GM23338 (cell line): ENCODE data around the gene GALNT6. TPM values are rescaled to one million over a fixed set of nuclear protein-coding genes. Genes with fewer than 3 reads are reported as not detected.

Experiments used
- ATAC-seq: fragments of 200-7000 bp; cut with Tn5 transposase; 3 replicates; pipeline ENCODE4 v1.9.1; 2020
- DNase-seq: peaks from one replicate; pipeline ENCODE4 v3.0.0-alpha.2; 2015; ENCODE audit warnings: low spot score
- H2AFZ ChIP-seq: fragments of 200-600 bp; sonication (generic); 2 replicates; pipeline ENCODE4 v1.8.0; 2016; ENCODE audit warnings: antibody characterized with exemption, mild to moderate bottlenecking, moderate library complexity
- H3F3A ChIP-seq: fragments of 200-600 bp; sonication (generic); replicated peaks from 2 replicates; pipeline ENCODE4 v1.8.0; 2017; ENCODE audit warnings: antibody characterized with exemption, mixed run types, low read depth
- H3K27ac ChIP-seq: fragments of 200-600 bp; sonication (generic); 2 replicates; pipeline ENCODE4 v1.6.1; 2016; ENCODE audit warnings: low read depth
- H3K27me3 ChIP-seq: fragments of 200-600 bp; sonication (generic); 2 replicates; pipeline ENCODE4 v1.8.0; 2016; ENCODE audit warnings: mild to moderate bottlenecking, mixed run types, moderate library complexity; ENCODE audit not compliant: insufficient read depth
- H3K36me3 ChIP-seq: fragments of 200-600 bp; sonication (generic); 2 replicates; pipeline ENCODE4 v1.8.0; 2016; ENCODE audit warnings: mild to moderate bottlenecking; ENCODE audit not compliant: insufficient read depth
- H3K4me1 ChIP-seq: fragments of 200-600 bp; sonication (generic); 2 replicates; pipeline ENCODE4 v1.8.0; 2016; ENCODE audit warnings: mild to moderate bottlenecking, moderate library complexity; ENCODE audit not compliant: insufficient read depth
- H3K4me2 ChIP-seq: fragments of 200-600 bp; sonication (generic); 2 replicates; pipeline ENCODE4 v1.7.1; 2017; ENCODE audit warnings: mixed run types
- H3K4me3 ChIP-seq: fragments of 200-600 bp; sonication (generic); 2 replicates; pipeline ENCODE4 v1.6.1; 2016; ENCODE audit warnings: mixed run types
- H3K79me2 ChIP-seq: fragments of 200-600 bp; sonication (generic); replicated peaks from 2 replicates; pipeline ENCODE4 v1.8.0; 2017; ENCODE audit warnings: mild to moderate bottlenecking; ENCODE audit not compliant: insufficient read depth
- H3K9me2 ChIP-seq: fragments of 200-600 bp; sonication (generic); 2 replicates; pipeline ENCODE4 v1.8.0; 2017; ENCODE audit not compliant: insufficient read depth
- H4K20me1 ChIP-seq: fragments of 200-600 bp; sonication (generic); replicated peaks from 2 replicates; pipeline ENCODE4 v1.8.0; 2017; ENCODE audit warnings: mild to moderate bottlenecking; ENCODE audit not compliant: insufficient read depth
- H3K27ac Mint-ChIP-seq: 2 replicates; pipeline ENCODE4 v1.8.0; 2020; ENCODE audit warnings: inconsistent platforms, mild to moderate bottlenecking, moderate library complexity, mixed read lengths
- H3K27me3 Mint-ChIP-seq: 3 replicates; pipeline ENCODE4 v1.8.0; 2022; ENCODE audit warnings: low read depth, mild to moderate bottlenecking, moderate library complexity, mixed read lengths, inconsistent platforms; ENCODE audit not compliant: insufficient read depth, poor library complexity
- H3K36me3 Mint-ChIP-seq: 3 replicates; pipeline ENCODE4 v1.8.0; 2021; ENCODE audit warnings: low read depth, mild to moderate bottlenecking, inconsistent platforms, moderate library complexity, mixed read lengths
- H3K4me1 Mint-ChIP-seq: 3 replicates; pipeline ENCODE4 v1.8.0; 2020; ENCODE audit warnings: mild to moderate bottlenecking, inconsistent platforms, mixed read lengths
- H3K4me3 Mint-ChIP-seq: 3 replicates; pipeline ENCODE4 v1.8.0; 2021; ENCODE audit warnings: moderate library complexity, mild to moderate bottlenecking, inconsistent platforms, mixed read lengths
- H3K9me3 Mint-ChIP-seq: 3 replicates; pipeline ENCODE4 v1.8.0; 2020; ENCODE audit warnings: moderate library complexity, mild to moderate bottlenecking, inconsistent platforms, mixed read lengths
- CREB1 ChIP-seq: fragments of 250-450 bp; sonication (Bioruptor Pico); IDR thresholded peaks from 2 replicates; pipeline ENCODE4 v1.5.0; 2020; ENCODE audit warnings: low read depth, mild to moderate bottlenecking, moderate library complexity
- EZH2 ChIP-seq: fragments of 200-600 bp; sonication (generic); IDR thresholded peaks from one replicate; pipeline ENCODE4 v1.8.0; 2017; ENCODE audit warnings: antibody characterized with exemption, mild to moderate bottlenecking, low read depth; ENCODE audit not compliant: unreplicated experiment
- EZH2phosphoT487 ChIP-seq: fragments of 200-600 bp; sonication (generic); IDR thresholded peaks from one replicate; pipeline ENCODE4 v1.8.1; 2018; ENCODE audit warnings: antibody characterized with exemption; ENCODE audit not compliant: unreplicated experiment
- JUNB ChIP-seq: IDR thresholded peaks from one replicate; pipeline ENCODE4 v1.6.1; 2016; ENCODE audit warnings: antibody characterized with exemption; ENCODE audit not compliant: unreplicated experiment
- NANOG ChIP-seq: IDR thresholded peaks from 2 replicates; pipeline ENCODE4 v1.6.1; 2016; ENCODE audit warnings: antibody characterized with exemption, borderline replicate concordance
- ZNF114 ChIP-seq: fragments of 250-450 bp; sonication (Bioruptor Pico); IDR thresholded peaks from 2 replicates; pipeline ENCODE4 v1.5.0; 2020; ENCODE audit warnings: mild to moderate bottlenecking, moderate library complexity
- ZNF331 ChIP-seq: fragments of 250-450 bp; sonication (Bioruptor Pico); IDR thresholded peaks from 2 replicates; pipeline ENCODE4 v1.5.0; 2020; ENCODE audit warnings: low read depth, mild to moderate bottlenecking, moderate library complexity
- ZNF462 ChIP-seq: fragments of 250-450 bp; sonication (Bioruptor Pico); IDR thresholded peaks from 2 replicates; pipeline ENCODE4 v1.5.0; 2020; ENCODE audit warnings: mild to moderate bottlenecking, moderate library complexity
- polyA plus RNA-seq: library from polyadenylated mRNA; unstranded; fragments of >200 nt; fragmentation: Nextera tagmentation; extraction: Ambion mirVana; gene quantifications from 2 replicates; pipeline ENCODE4 v1.2.1, GENCODE V29; 2016
- total RNA-seq: library from RNA; depleted of rRNA; stranded (reverse); fragments of >200 nt; shearing (Covaris generic); gene quantifications from 2 replicates; pipeline ENCODE4 v1.2.3, GENCODE V29; 2014
- TF ChIP-seq, protein P1 (sequence below): IDR thresholded peaks from one replicate; pipeline ENCODE4 v1.6.1; 2018; ENCODE audit warnings: antibody characterized with exemption; ENCODE audit not compliant: unreplicated experiment
- TF ChIP-seq, protein P2 (sequence below): IDR thresholded peaks from 2 replicates; pipeline ENCODE4 v1.6.1; 2016; ENCODE audit warnings: antibody characterized with exemption
- TF ChIP-seq, protein P3 (sequence below), 2 experiments: fragments of 200-600 bp in 1 of 2; sonication (generic) in 1 of 2; conservative IDR thresholded peaks; 2 replicates each; pipeline versions ENCODE4 v1.5.1 to v1.6.1; 2016 to 2017; ENCODE audit warnings: antibody characterized with exemption in 2 of 2, low read depth in 2 of 2, mild to moderate bottlenecking in 2 of 2, moderate library complexity in 1 of 2

GALNT6 gene
- total and polyA plus RNA-seq, 2 experiments from 2014 or later = 8.1 to 18.6 TPM

GRCh38 chr12:51383269-51383905, 7.8 kb downstream of the GALNT6 start:
- Histone ChIP-seq H3K4me2 (0 out of 2 replicates have a peak overlapping the region, but pooled peaks have one; percentile 43), H2AFZ (no peak overlapping the region), H3F3A (no peaks in the 10 kb centered on the region), H3K79me2 (no peaks in the 10 kb centered on the region; the same call in 1 of the 2 replicates), H3K27me3 (no peaks in the 10 kb centered on the region), H3K27ac (no peak overlapping the region), H3K4me1 (peaks cover 38% of the 10 kb centered on the region), H4K20me1 (no peaks in the 10 kb centered on the region), H3K9me2 (no peaks in the 10 kb centered on the region; the same call in 1 of the 2 replicates), H3K36me3 (no peaks in the 10 kb centered on the region), H3K4me3 (no peak overlapping the region)
- Mint-ChIP-seq H3K36me3 (peaks cover 18% of the 10 kb centered on the region), H3K4me1 (peaks cover 48% of the 10 kb centered on the region), H3K4me3 (no peak overlapping the region), H3K27me3 (peaks cover 12% of the 10 kb centered on the region), H3K9me3 (no peaks in the 10 kb centered on the region), H3K27ac (no peak overlapping the region)
- TF ChIP-seq EZH2phosphoT487 = no peak
- TF ChIP-seq, protein P1, sequence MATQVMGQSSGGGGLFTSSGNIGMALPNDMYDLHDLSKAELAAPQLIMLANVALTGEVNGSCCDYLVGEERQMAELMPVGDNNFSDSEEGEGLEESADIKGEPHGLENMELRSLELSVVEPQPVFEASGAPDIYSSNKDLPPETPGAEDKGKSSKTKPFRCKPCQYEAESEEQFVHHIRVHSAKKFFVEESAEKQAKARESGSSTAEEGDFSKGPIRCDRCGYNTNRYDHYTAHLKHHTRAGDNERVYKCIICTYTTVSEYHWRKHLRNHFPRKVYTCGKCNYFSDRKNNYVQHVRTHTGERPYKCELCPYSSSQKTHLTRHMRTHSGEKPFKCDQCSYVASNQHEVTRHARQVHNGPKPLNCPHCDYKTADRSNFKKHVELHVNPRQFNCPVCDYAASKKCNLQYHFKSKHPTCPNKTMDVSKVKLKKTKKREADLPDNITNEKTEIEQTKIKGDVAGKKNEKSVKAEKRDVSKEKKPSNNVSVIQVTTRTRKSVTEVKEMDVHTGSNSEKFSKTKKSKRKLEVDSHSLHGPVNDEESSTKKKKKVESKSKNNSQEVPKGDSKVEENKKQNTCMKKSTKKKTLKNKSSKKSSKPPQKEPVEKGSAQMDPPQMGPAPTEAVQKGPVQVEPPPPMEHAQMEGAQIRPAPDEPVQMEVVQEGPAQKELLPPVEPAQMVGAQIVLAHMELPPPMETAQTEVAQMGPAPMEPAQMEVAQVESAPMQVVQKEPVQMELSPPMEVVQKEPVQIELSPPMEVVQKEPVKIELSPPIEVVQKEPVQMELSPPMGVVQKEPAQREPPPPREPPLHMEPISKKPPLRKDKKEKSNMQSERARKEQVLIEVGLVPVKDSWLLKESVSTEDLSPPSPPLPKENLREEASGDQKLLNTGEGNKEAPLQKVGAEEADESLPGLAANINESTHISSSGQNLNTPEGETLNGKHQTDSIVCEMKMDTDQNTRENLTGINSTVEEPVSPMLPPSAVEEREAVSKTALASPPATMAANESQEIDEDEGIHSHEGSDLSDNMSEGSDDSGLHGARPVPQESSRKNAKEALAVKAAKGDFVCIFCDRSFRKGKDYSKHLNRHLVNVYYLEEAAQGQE = no peak
- TF ChIP-seq, protein P2, sequence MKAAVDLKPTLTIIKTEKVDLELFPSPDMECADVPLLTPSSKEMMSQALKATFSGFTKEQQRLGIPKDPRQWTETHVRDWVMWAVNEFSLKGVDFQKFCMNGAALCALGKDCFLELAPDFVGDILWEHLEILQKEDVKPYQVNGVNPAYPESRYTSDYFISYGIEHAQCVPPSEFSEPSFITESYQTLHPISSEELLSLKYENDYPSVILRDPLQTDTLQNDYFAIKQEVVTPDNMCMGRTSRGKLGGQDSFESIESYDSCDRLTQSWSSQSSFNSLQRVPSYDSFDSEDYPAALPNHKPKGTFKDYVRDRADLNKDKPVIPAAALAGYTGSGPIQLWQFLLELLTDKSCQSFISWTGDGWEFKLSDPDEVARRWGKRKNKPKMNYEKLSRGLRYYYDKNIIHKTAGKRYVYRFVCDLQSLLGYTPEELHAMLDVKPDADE = no peak
- no peak for TF ChIP-seq JUNB
- no peak for TF ChIP-seq ZNF114 (CRISPR knock-in tag)
- no peak for TF ChIP-seq CREB1 (CRISPR knock-in tag)
- TF ChIP-seq EZH2 = no peak
- TF ChIP-seq ZNF462 (CRISPR knock-in tag) = no peak
- TF ChIP-seq NANOG = no peak
- TF ChIP-seq, protein P3, sequence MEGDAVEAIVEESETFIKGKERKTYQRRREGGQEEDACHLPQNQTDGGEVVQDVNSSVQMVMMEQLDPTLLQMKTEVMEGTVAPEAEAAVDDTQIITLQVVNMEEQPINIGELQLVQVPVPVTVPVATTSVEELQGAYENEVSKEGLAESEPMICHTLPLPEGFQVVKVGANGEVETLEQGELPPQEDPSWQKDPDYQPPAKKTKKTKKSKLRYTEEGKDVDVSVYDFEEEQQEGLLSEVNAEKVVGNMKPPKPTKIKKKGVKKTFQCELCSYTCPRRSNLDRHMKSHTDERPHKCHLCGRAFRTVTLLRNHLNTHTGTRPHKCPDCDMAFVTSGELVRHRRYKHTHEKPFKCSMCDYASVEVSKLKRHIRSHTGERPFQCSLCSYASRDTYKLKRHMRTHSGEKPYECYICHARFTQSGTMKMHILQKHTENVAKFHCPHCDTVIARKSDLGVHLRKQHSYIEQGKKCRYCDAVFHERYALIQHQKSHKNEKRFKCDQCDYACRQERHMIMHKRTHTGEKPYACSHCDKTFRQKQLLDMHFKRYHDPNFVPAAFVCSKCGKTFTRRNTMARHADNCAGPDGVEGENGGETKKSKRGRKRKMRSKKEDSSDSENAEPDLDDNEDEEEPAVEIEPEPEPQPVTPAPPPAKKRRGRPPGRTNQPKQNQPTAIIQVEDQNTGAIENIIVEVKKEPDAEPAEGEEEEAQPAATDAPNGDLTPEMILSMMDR (conservative IDR thresholded peaks at IDR 0.05; ENCODE audit: low read depth in 2 of 2) = no peak
- TF ChIP-seq ZNF331 (CRISPR knock-in tag) = no peak
- ATAC-seq = peak; percentile 35
- DNase-seq = no peak
